OCI-M2 (cell line): ENCODE data around the gene TRPM5.

Experiments
- DNase-seq: peaks from one replicate; lab custom pipeline; 2025; ENCODE audit not compliant: unreplicated experiment; lab: John Stamatoyannopoulos, UW

TRPM5 gene

GRCh38 chr11:2453436-2453835 is 9.1 kb upstream of the TRPM5 start:
- no peak for DNase-seq

- DNase-seq = no peak
These were observed 8.2 kb upstream of the TRPM5 start for GRCh38 chr11:2452321-2453012.

- DNase-seq = no peak
These were observed 7.6 kb upstream of the TRPM5 start for GRCh38 chr11:2451916-2452315.

- no peak for DNase-seq
These were observed 7.0 kb upstream of the TRPM5 start for GRCh38 chr11:2451336-2451735.

- DNase-seq = no peak
These were observed 6.2 kb upstream of the TRPM5 start for GRCh38 chr11:2450321-2451041.

GRCh38 chr11:2449548-2450320 is 5.4 kb upstream of the TRPM5 start:
- no peak for DNase-seq

- no peak for DNase-seq
These were observed 4.6 kb upstream of the TRPM5 start for GRCh38 chr11:2448661-2449547.

GRCh38 chr11:2447951-2448650 is 3.8 kb upstream of the TRPM5 start:
- no peak for DNase-seq

GRCh38 chr11:2447253-2447950 is 3.1 kb upstream of the TRPM5 start:
- no peak for DNase-seq

- no peak for DNase-seq
These were observed 2.4 kb upstream of the TRPM5 start for GRCh38 chr11:2446590-2447252.

- DNase-seq = no peak
These were observed 1.6 kb upstream of the TRPM5 start for GRCh38 chr11:2445746-2446551.

GRCh38 chr11:2444821-2445745 is 769 bp upstream of the TRPM5 start, which contains the start of gene KCNQ1:
TSS of gene KCNQ1 (plus strand) at chr11:2445008. CDS start at chr11:2445099, 91 bp downstream.
- DNase-seq = no peak

- DNase-seq = no peak
These were observed 908 bp downstream of the TRPM5 start for GRCh38 chr11:2443406-2443805.

- DNase-seq = no peak
These were observed 1.7 kb downstream of the TRPM5 start for GRCh38 chr11:2442589-2442988.

- no peak for DNase-seq
These were observed 3.1 kb downstream of the TRPM5 start for GRCh38 chr11:2441171-2441570.

GRCh38 chr11:2440646-2441045 is 3.7 kb downstream of the TRPM5 start:
- no peak for DNase-seq

GRCh38 chr11:2439820-2440219 is 4.5 kb downstream of the TRPM5 start:
- no peak for DNase-seq
